Activated naive CD4-positive, alpha-beta T cell treated with anti-CD3 and anti-CD28 coated beads, Interleukin-2, amount 50 U/mL, for 24 hours (primary cell): ENCODE data around the gene LEFTY2.
"Not testable (repeated sequence)": the region's sequence is repeated elsewhere in the genome, so short reads cannot be mapped to it uniquely, and the experiment has no call there.

Experiments used
- H3K27ac Mint-ChIP-seq: one replicate; pipeline ENCODE4 v1.8.0; 2021; ENCODE audit warnings: mild to moderate bottlenecking, mixed read lengths
- H3K27me3 Mint-ChIP-seq: one replicate; pipeline ENCODE4 v1.8.0; 2021; ENCODE audit warnings: mixed read lengths
- H3K36me3 Mint-ChIP-seq: one replicate; pipeline ENCODE4 v1.8.0; 2021; ENCODE audit warnings: mixed read lengths
- H3K4me1 Mint-ChIP-seq: one replicate; pipeline ENCODE4 v1.8.0; 2021; ENCODE audit warnings: mixed read lengths
- H3K4me3 Mint-ChIP-seq: one replicate; pipeline ENCODE4 v1.8.0; 2021; ENCODE audit warnings: mild to moderate bottlenecking, mixed read lengths
- H3K9me3 Mint-ChIP-seq: one replicate; pipeline ENCODE4 v1.8.0; 2021; ENCODE audit warnings: mixed read lengths

The LEFTY2 gene, protein sequence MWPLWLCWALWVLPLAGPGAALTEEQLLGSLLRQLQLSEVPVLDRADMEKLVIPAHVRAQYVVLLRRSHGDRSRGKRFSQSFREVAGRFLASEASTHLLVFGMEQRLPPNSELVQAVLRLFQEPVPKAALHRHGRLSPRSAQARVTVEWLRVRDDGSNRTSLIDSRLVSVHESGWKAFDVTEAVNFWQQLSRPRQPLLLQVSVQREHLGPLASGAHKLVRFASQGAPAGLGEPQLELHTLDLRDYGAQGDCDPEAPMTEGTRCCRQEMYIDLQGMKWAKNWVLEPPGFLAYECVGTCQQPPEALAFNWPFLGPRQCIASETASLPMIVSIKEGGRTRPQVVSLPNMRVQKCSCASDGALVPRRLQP

DNA sequence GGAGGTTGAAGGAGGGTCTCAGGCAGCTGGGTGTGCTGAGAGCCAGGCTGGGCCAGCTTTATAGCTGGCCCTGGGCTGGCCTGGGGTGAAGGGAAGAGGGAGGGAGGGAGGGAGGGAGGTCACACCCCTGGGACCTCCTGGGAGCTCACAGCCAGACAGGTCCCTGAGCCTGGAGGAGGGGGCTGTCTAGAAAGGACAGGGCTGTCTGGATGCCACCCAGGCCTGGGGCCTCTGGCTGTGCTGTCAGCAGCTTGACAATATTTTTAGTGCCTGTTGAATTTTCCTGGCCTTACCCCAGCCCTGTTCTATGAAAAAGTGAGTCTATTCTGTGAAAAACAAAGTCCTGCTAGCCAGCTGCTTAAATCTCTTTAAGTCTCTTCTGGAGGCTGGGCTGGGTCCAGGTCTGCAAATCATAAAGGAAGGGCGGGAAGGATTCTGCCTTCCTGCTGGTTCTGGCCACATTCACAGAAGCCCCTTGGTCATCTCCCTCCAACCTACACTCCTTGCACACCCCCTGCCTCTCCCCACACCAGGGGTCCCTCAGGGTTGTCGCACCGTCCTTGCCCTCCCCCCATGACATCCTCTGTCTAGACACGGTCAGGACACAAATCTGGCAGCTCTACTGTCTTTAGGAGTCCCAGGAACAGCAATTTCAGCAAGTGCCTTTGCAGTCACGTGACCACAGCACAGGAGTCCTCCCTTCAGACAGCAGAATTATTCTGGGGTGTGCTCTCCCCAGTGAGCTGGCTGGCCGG, at the start of gene LEFTY2:
Gene LEFTY2 (minus strand): TSS at position 34 of the 755 bp plus-strand sequence. CDS start 80 bp downstream, outside the sequence.
- Mint-ChIP-seq H3K9me3 (no peaks in the 10 kb centered on the region), H3K4me1 (peaks cover 29% of the 10 kb centered on the region), H3K4me3 (no peak within 1 kb of the TSS), H3K27me3 (no peaks in the 10 kb centered on the region), H3K27ac (no peak within 1 kb of the TSS), H3K36me3 (no peaks in the 10 kb centered on the region)

GRCh38 chr1:225987491-225988316, 46.7 kb upstream of the LEFTY2 start:
- no peaks in the 10 kb centered on the region for H3K27me3 Mint-ChIP-seq
- H3K9me3 Mint-ChIP-seq: no peaks in the 10 kb centered on the region
- H3K4me1 Mint-ChIP-seq: peaks cover 40% of the 10 kb centered on the region
- peaks cover 19% of the 10 kb centered on the region for H3K36me3 Mint-ChIP-seq
- H3K27ac Mint-ChIP-seq: peak overlapping the region; percentile 17
- H3K4me3 Mint-ChIP-seq: no peak overlapping the region

GRCh38 chr1:225981714-225982113, 40.7 kb upstream of the LEFTY2 start:
- Mint-ChIP-seq H3K27me3 (no peaks in the 10 kb centered on the region), H3K4me1 (peaks cover 18% of the 10 kb centered on the region), H3K36me3 (peaks cover 21% of the 10 kb centered on the region)

GRCh38 chr1:225980005-225980836, 39.2 kb upstream of the LEFTY2 start:
- peaks cover 13% of the 10 kb centered on the region for H3K36me3 Mint-ChIP-seq
- no peak overlapping the region for H3K27ac Mint-ChIP-seq
- H3K27me3 Mint-ChIP-seq: no peaks in the 10 kb centered on the region
- H3K4me3 Mint-ChIP-seq: no peak overlapping the region
- peaks cover 12% of the 10 kb centered on the region for H3K4me1 Mint-ChIP-seq
- no peaks in the 10 kb centered on the region for H3K9me3 Mint-ChIP-seq

More at GRCh38 chr1:225981714-225982113, 40.7 kb upstream of the LEFTY2 start:
- Mint-ChIP-seq H3K4me3 (no peak overlapping the region), H3K9me3 (no peaks in the 10 kb centered on the region), H3K27ac (no peak overlapping the region)

DNA sequence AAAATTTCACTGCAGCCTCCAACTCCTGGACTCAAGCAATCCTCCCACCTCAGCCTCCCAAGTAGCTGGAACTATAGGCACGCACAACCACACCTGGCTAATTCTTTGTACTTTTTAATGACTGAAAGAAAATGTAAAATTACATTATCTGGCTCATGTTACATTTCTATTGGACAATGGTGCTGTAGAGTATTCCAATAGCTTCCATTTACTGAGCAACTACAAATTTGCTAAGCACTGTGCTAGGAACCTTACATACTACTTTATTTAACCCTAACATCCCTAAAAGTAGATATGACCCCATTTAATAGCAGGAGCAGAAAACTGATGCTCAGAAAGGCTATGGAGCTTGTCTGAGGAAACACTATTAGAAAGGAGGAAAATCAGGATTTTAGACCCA, 38.4 kb upstream of the LEFTY2 start:
- H3K27ac Mint-ChIP-seq: no peak overlapping the region
- no peaks in the 10 kb centered on the region for H3K9me3 Mint-ChIP-seq
- no peaks in the 10 kb centered on the region for H3K27me3 Mint-ChIP-seq
- no peak overlapping the region for H3K4me3 Mint-ChIP-seq
- H3K4me1 Mint-ChIP-seq: peaks cover 12% of the 10 kb centered on the region
- H3K36me3 Mint-ChIP-seq: peaks cover 13% of the 10 kb centered on the region

- H3K27ac Mint-ChIP-seq: no peak overlapping the region
- peaks cover 7% of the 10 kb centered on the region for H3K4me1 Mint-ChIP-seq
- peaks cover 10% of the 10 kb centered on the region for H3K36me3 Mint-ChIP-seq
- H3K4me3 Mint-ChIP-seq: no peak overlapping the region
- H3K27me3 Mint-ChIP-seq: no peaks in the 10 kb centered on the region
- no peaks in the 10 kb centered on the region for H3K9me3 Mint-ChIP-seq
Observed at GRCh38 chr1:225977937-225978748, 37.1 kb upstream of the LEFTY2 start.

DNA sequence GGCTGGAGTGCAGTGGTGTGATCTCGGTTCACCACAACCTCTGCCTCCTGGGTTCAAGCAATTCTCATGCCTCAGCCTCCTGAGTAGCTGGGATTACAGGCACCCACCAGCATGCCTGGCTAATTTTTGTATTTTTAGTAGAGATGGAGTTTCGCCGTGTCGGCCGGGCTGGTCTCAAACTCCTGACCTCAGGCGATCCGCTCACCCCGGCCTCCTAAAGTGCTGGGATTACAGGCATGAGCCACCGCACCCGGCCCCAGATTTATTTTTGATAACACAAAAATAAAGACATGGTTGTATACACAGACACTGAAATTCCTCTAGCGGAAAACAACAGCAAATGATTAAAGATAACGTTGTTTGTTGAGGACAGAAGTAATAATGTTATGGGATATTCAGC, 34.1 kb upstream of the LEFTY2 start:
- not testable (repeated sequence) for H3K27ac Mint-ChIP-seq, H3K4me1 Mint-ChIP-seq, H3K4me3 Mint-ChIP-seq, H3K9me3 Mint-ChIP-seq, H3K27me3 Mint-ChIP-seq, H3K36me3 Mint-ChIP-seq

GRCh38 chr1:225974454-225974853, 33.4 kb upstream of the LEFTY2 start:
- H3K27ac Mint-ChIP-seq: no peak overlapping the region
- H3K4me3 Mint-ChIP-seq: no peak overlapping the region
- no peaks in the 10 kb centered on the region for H3K27me3 Mint-ChIP-seq
- no peaks in the 10 kb centered on the region for H3K9me3 Mint-ChIP-seq
- peaks cover 6% of the 10 kb centered on the region for H3K4me1 Mint-ChIP-seq
- no peaks in the 10 kb centered on the region for H3K36me3 Mint-ChIP-seq

DNA sequence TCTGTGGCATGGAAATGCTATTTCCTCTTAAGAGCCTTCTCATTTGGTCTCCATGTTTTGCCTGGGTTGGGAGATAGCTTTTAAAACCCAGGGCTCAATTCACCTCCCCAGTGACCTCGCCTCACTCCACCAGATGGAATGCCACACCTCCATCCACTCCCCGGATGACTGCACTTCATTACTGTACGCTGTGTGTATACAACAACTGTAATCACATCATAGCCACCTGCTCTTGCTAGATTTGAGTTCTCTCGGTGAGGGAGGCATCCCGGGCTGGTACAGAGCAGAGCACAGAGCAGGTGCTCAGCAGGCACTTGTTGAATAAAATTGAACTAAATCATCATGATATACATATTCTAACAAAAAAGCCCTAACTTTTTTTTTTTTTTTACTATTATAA, 32.1 kb upstream of the LEFTY2 start:
- Mint-ChIP-seq H3K27ac (no peak overlapping the region), H3K4me3 (no peak overlapping the region), H3K36me3 (no peaks in the 10 kb centered on the region), H3K9me3 (no peaks in the 10 kb centered on the region), H3K27me3 (no peaks in the 10 kb centered on the region), H3K4me1 (peaks cover 6% of the 10 kb centered on the region)

- Mint-ChIP-seq H3K4me1 (peaks cover 6% of the 10 kb centered on the region), H3K36me3 (no peaks in the 10 kb centered on the region), H3K27me3 (no peaks in the 10 kb centered on the region), H3K4me3 (no peak overlapping the region), H3K27ac (no peak overlapping the region), H3K9me3 (no peaks in the 10 kb centered on the region)
Observed at GRCh38 chr1:225972344-225973152, 31.5 kb upstream of the LEFTY2 start.

DNA sequence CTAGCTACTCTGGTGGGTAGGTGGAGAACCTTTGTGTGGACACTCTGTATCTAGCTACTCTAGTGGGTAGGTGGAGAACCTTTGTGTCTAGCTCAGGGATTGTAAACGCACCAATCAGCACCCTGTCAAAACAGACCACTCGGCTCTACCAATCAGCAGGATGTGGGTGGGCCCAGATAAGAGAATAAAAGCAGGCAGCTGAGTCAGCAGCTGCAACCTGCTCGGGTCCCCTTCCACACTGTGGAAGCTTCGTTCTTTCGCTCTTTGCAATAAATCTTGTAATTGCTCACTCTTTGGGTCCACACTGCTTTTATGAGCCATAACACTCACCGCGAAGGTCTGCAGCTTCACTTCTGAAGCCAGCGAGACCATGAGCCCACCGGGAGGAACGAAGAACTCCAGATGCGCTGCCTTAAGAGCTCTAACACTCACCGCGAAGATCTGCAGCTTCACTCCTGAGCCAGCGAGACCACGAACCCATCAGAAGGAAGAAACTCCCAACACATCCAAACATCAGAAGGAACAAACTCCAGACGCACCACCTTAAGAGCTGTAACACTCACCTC, 29.7 kb upstream of the LEFTY2 start:
- H3K36me3 Mint-ChIP-seq, H3K4me1 Mint-ChIP-seq, H3K4me3 Mint-ChIP-seq, H3K9me3 Mint-ChIP-seq, H3K27ac Mint-ChIP-seq, H3K27me3 Mint-ChIP-seq: not testable (repeated sequence)

- H3K27ac Mint-ChIP-seq, H3K4me3 Mint-ChIP-seq, H3K9me3 Mint-ChIP-seq, H3K4me1 Mint-ChIP-seq, H3K36me3 Mint-ChIP-seq, H3K27me3 Mint-ChIP-seq: not testable (repeated sequence)
Observed at GRCh38 chr1:225969751-225970150, 28.7 kb upstream of the LEFTY2 start.

GRCh38 chr1:225965231-225965630, 24.2 kb upstream of the LEFTY2 start:
- Mint-ChIP-seq H3K9me3 (no peaks in the 10 kb centered on the region), H3K4me3 (no peak overlapping the region), H3K4me1 (peaks cover 5% of the 10 kb centered on the region), H3K36me3 (no peaks in the 10 kb centered on the region), H3K27ac (no peak overlapping the region), H3K27me3 (no peaks in the 10 kb centered on the region)
